NT2/D1 (cell line): ENCODE measurements around the gene ITGA7.

Experiments
- SUZ12 ChIP-seq: IDR thresholded peaks from 2 replicates; pipeline ENCODE4 v1.6.1; 2011; ENCODE audit not compliant: insufficient read length, insufficient read depth; ENCODE audit errors: extremely low read depth
- YY1 ChIP-seq: IDR thresholded peaks from 2 replicates; pipeline ENCODE4 v1.6.1; 2011; ENCODE audit not compliant: insufficient read length, insufficient read depth

GRCh38 chr12:55733858-55734257 is 26.2 kb upstream of the ITGA7 start:
- TF ChIP-seq SUZ12, result no peak
- TF ChIP-seq YY1, result no peak
